Measurements from ENCODE around the gene SCRT2. TPM values are rescaled to one million over a fixed set of nuclear protein-coding genes. Genes with fewer than 3 reads are reported as not detected.

Gene SCRT2
- total and polyA plus RNA-seq, 2 of the 8 experiments (the other 6 are each of a cell fraction or from before 2014, with no cell fraction given) = 0.12 to 0.34 TPM

GRCh38 chr20:658731-659291 lies 16.8 kb downstream of the SCRT2 start (continued):
- TF ChIP-seq SUZ12 (IDR thresholded peaks at IDR 0.05; ENCODE audit: low read length) (no peak), TAF1 (IDR thresholded peaks at IDR 0.05; ENCODE audit: low read depth, low read length) (0 out of 2 replicates have a peak, but pooled peaks have one; percentile 25), SP1 (IDR thresholded peaks at IDR 0.05; ENCODE audit: low read depth, low read length) (peak; percentile 90), CHD7 (IDR thresholded peaks at IDR 0.05; ENCODE audit: insufficient replicate concordance, low read length) (peak; percentile 82), ASH2L (IDR thresholded peaks at IDR 0.05; ENCODE audit: low read length) (peak; percentile 91), HDAC2 (IDR thresholded peaks at IDR 0.05; ENCODE audit: borderline replicate concordance in 1 of 2, low read depth in 2 of 2, low read length in 2 of 2) (no peak), POU5F1 (IDR thresholded peaks at IDR 0.05; ENCODE audit: low read depth, low read length) (no peak)
